SKM-1 (cell line): ENCODE results near the gene CHI3L2.

Source experiments
- DNase-seq: peaks from one replicate; lab custom pipeline; 2025; ENCODE audit not compliant: unreplicated experiment; lab: John Stamatoyannopoulos, UW

CHI3L2 gene

GRCh38 chr1:111220302-111220890 is 7.1 kb upstream of the CHI3L2 start:
- no peak for DNase-seq

GRCh38 chr1:111221276-111221632 is 6.3 kb upstream of the CHI3L2 start:
- no peak for DNase-seq

- peak; percentile 77 for DNase-seq
Measured at GRCh38 chr1:111221633-111222291, 5.8 kb upstream of the CHI3L2 start.

- DNase-seq, result peak; percentile 33
Measured at GRCh38 chr1:111222308-111223125, 5.0 kb upstream of the CHI3L2 start.

- no peak for DNase-seq
Measured at GRCh38 chr1:111223126-111223685, 4.3 kb upstream of the CHI3L2 start.

- no peak for DNase-seq
Measured at GRCh38 chr1:111225091-111225490, 2.4 kb upstream of the CHI3L2 start.

GRCh38 chr1:111225717-111226400 is 1.7 kb upstream of the CHI3L2 start:
- no peak for DNase-seq

GRCh38 chr1:111227851-111228747 is 586 bp downstream of the CHI3L2 start:
- no peak for DNase-seq

GRCh38 chr1:111228748-111229126 is 1.2 kb downstream of the CHI3L2 start:
- no peak for DNase-seq

- DNase-seq, result no peak
Measured at GRCh38 chr1:111232134-111232533, 4.6 kb downstream of the CHI3L2 start.

GRCh38 chr1:111234258-111234657 is 6.7 kb downstream of the CHI3L2 start:
- DNase-seq, result no peak

GRCh38 chr1:111234866-111235265 is 7.4 kb downstream of the CHI3L2 start:
- no peak for DNase-seq

- no peak for DNase-seq
Measured at GRCh38 chr1:111236379-111236778, 8.9 kb downstream of the CHI3L2 start.

GRCh38 chr1:111236806-111237205 is 9.3 kb downstream of the CHI3L2 start:
- no peak for DNase-seq

- DNase-seq, result no peak
Measured at GRCh38 chr1:111238056-111238795, 10.7 kb downstream of the CHI3L2 start.

GRCh38 chr1:111241797-111242196 is 14.3 kb downstream of the CHI3L2 start:
- DNase-seq, result no peak

GRCh38 chr1:111242805-111243523 is 15.5 kb downstream of the CHI3L2 start:
- DNase-seq, result no peak

GRCh38 chr1:111247125-111247838 is 19.8 kb downstream of the CHI3L2 start:
- DNase-seq, result no peak
